Karpas-422 (cell line): Measurements from ENCODE around the gene TTC31. TPM values are rescaled to one million over a fixed set of nuclear protein-coding genes. Genes with fewer than 3 reads are reported as not detected.
"Not testable (repeated sequence)": the region's sequence is repeated elsewhere in the genome, so short reads cannot be mapped to it uniquely, and the experiment has no call there.

Experiments used
- DNase-seq: peaks from one replicate; pipeline ENCODE4 v3.0.0-alpha.2; 2015
- H2AFZ ChIP-seq: fragments of 200-600 bp; sonication (generic); 2 replicates; pipeline ENCODE4 v1.6.1; 2014; ENCODE audit warnings: antibody characterized with exemption, low read length, mixed read lengths
- H3K27ac ChIP-seq: fragments of 200-600 bp; sonication (generic); 2 replicates; pipeline ENCODE4 v1.5.1; 2014; ENCODE audit warnings: mild to moderate bottlenecking, low read length, moderate library complexity
- H3K27me3 ChIP-seq: fragments of 200-600 bp; sonication (generic); 2 replicates; pipeline ENCODE4 v1.6.1; 2014; ENCODE audit warnings: low read length, mixed read lengths
- H3K36me3 ChIP-seq: fragments of 200-600 bp; sonication (generic); 2 replicates; pipeline ENCODE4 v1.6.1; 2014; ENCODE audit warnings: low read length, mixed read lengths; ENCODE audit not compliant: insufficient read depth
- H3K4me1 ChIP-seq: fragments of 200-600 bp; sonication (generic); 2 replicates; pipeline ENCODE4 v1.6.1; 2014; ENCODE audit warnings: mild to moderate bottlenecking, low read length, mixed read lengths
- H3K4me2 ChIP-seq: fragments of 200-600 bp; sonication (generic); 2 replicates; pipeline ENCODE4 v1.6.1; 2014; ENCODE audit warnings: low read length, low read depth, mild to moderate bottlenecking; ENCODE audit not compliant: poor library complexity, severe bottlenecking
- H3K4me3 ChIP-seq: fragments of 200-600 bp; sonication (generic); 2 replicates; pipeline ENCODE4 v1.5.1; 2014; ENCODE audit warnings: mild to moderate bottlenecking, antibody characterized with exemption, low read length, mixed read lengths
- H3K79me2 ChIP-seq: fragments of 200-600 bp; sonication (generic); 2 replicates; pipeline ENCODE4 v1.6.1; 2014; ENCODE audit warnings: mild to moderate bottlenecking, low read length, mixed read lengths
- H3K9ac ChIP-seq: fragments of 200-600 bp; sonication (generic); 2 replicates; pipeline ENCODE4 v1.6.0; 2014; ENCODE audit warnings: low read length
- H3K9me2 ChIP-seq: fragments of 200-600 bp; sonication (generic), shearing (Covaris generic); replicated peaks from 2 replicates; pipeline ENCODE4 v1.6.0; 2014; ENCODE audit warnings: mild to moderate bottlenecking, low read length, moderate library complexity; ENCODE audit not compliant: insufficient read depth
- H3K9me3 ChIP-seq: fragments of 300-700, 200-600 bp; sonication (generic); 2 replicates; pipeline ENCODE4 v1.6.1; 2014; ENCODE audit warnings: low read length, mixed read lengths
- H4K20me1 ChIP-seq: fragments of 200-600 bp; sonication (generic); 2 replicates; pipeline ENCODE4 v1.6.1; 2014; ENCODE audit warnings: mild to moderate bottlenecking, antibody characterized with exemption, low read length, low read depth; ENCODE audit not compliant: insufficient read depth
- total RNA-seq: library from RNA; depleted of rRNA; stranded (reverse); fragments of >200 nt; shearing (Covaris generic); gene quantifications from 2 replicates; pipeline ENCODE4 v1.2.3, GENCODE V29; 2014; ENCODE audit warnings: low replicate concordance

The TTC31 gene
- total RNA-seq, 1 experiment from 2014 or later: 54.9 TPM

GRCh38 chr2:74459503-74460118 is 23.3 kb upstream of the TTC31 start:
- peak overlapping the region; percentile 90 for H3K9ac ChIP-seq
- H3K36me3 ChIP-seq: peaks cover 12% of the 10 kb centered on the region
- not testable (repeated sequence) for H4K20me1 ChIP-seq, H3K27me3 ChIP-seq, H3K9me3 ChIP-seq, H2AFZ ChIP-seq, H3K9me2 ChIP-seq
- DNase-seq: peak; percentile 64
- peak overlapping the region; percentile 89 for H3K4me3 ChIP-seq
- H3K4me1 ChIP-seq: peaks cover 43% of the 10 kb centered on the region
- H3K4me2 ChIP-seq: peak overlapping the region; percentile 93
- peaks cover 41% of the 10 kb centered on the region for H3K79me2 ChIP-seq
- peak overlapping the region; percentile 28; the same call in 1 of the 2 replicates for H3K27ac ChIP-seq

- H3K4me1 ChIP-seq: peaks cover 42% of the 10 kb centered on the region
- not testable (repeated sequence) for H3K9me2 ChIP-seq, H2AFZ ChIP-seq, H3K9me3 ChIP-seq, H3K4me3 ChIP-seq, DNase-seq, H3K4me2 ChIP-seq, H3K27me3 ChIP-seq, H3K27ac ChIP-seq, H4K20me1 ChIP-seq
- H3K79me2 ChIP-seq: peaks cover 46% of the 10 kb centered on the region
- peaks cover 12% of the 10 kb centered on the region for H3K36me3 ChIP-seq
- peak overlapping the region; percentile 90; the same call in 1 of the 2 replicates for H3K9ac ChIP-seq
Measured at GRCh38 chr2:74460187-74460586, 22.7 kb upstream of the TTC31 start.

GRCh38 chr2:74461187-74462053 is 21.5 kb upstream of the TTC31 start:
- H3K79me2 ChIP-seq: peaks cover 44% of the 10 kb centered on the region
- peak; percentile 65 for DNase-seq
- no peaks in the 10 kb centered on the region for H3K27me3 ChIP-seq
- no peak overlapping the region for H3K4me2 ChIP-seq
- no peaks in the 10 kb centered on the region for H3K9me3 ChIP-seq
- H3K27ac ChIP-seq: no peak overlapping the region
- peaks cover 4% of the 10 kb centered on the region; the same call in 1 of the 2 replicates for H4K20me1 ChIP-seq
- H3K4me3 ChIP-seq: no peak overlapping the region
- H3K9me2 ChIP-seq: no peaks in the 10 kb centered on the region
- H3K4me1 ChIP-seq: peaks cover 39% of the 10 kb centered on the region
- H2AFZ ChIP-seq: no peak overlapping the region
- H3K36me3 ChIP-seq: peaks cover 12% of the 10 kb centered on the region
- no peak overlapping the region for H3K9ac ChIP-seq

- Histone ChIP-seq H3K4me3 (no peak overlapping the region), H3K79me2 (peaks cover 37% of the 10 kb centered on the region), H3K36me3 (peaks cover 12% of the 10 kb centered on the region), H2AFZ (no peak overlapping the region), H3K9me3 (no peaks in the 10 kb centered on the region), H4K20me1 (peaks cover 4% of the 10 kb centered on the region; the same call in 1 of the 2 replicates), H3K27me3 (no peaks in the 10 kb centered on the region), H3K4me2 (no peak overlapping the region), H3K27ac (no peak overlapping the region), H3K9ac (no peak overlapping the region), H3K9me2 (no peaks in the 10 kb centered on the region), H3K4me1 (peaks cover 31% of the 10 kb centered on the region)
- no peak for DNase-seq
Measured at GRCh38 chr2:74462054-74462785, 20.7 kb upstream of the TTC31 start.

GRCh38 chr2:74462786-74463105 is 20.1 kb upstream of the TTC31 start:
- H3K4me3 ChIP-seq: no peak overlapping the region
- H3K79me2 ChIP-seq: peaks cover 37% of the 10 kb centered on the region
- peaks cover 4% of the 10 kb centered on the region; the same call in 1 of the 2 replicates for H4K20me1 ChIP-seq
- H3K27ac ChIP-seq: no peak overlapping the region
- H3K4me2 ChIP-seq: no peak overlapping the region
- H3K27me3 ChIP-seq: no peaks in the 10 kb centered on the region
- no peak overlapping the region for H3K9ac ChIP-seq
- H3K9me3 ChIP-seq: no peaks in the 10 kb centered on the region
- H3K4me1 ChIP-seq: peaks cover 30% of the 10 kb centered on the region
- H3K36me3 ChIP-seq: peaks cover 12% of the 10 kb centered on the region
- peak; percentile 40 for DNase-seq
- H3K9me2 ChIP-seq: no peaks in the 10 kb centered on the region
- no peak overlapping the region for H2AFZ ChIP-seq

- Histone ChIP-seq H3K9ac (peak overlapping the region; percentile 84), H3K9me2 (no peaks in the 10 kb centered on the region), H3K27me3 (no peaks in the 10 kb centered on the region), H3K79me2 (peaks cover 32% of the 10 kb centered on the region), H3K4me2 (peak overlapping the region; percentile 88), H3K27ac (peak overlapping the region; percentile 73), H3K4me1 (peaks cover 25% of the 10 kb centered on the region), H3K9me3 (no peaks in the 10 kb centered on the region), H4K20me1 (peaks cover 4% of the 10 kb centered on the region; the same call in 1 of the 2 replicates), H3K36me3 (peaks cover 12% of the 10 kb centered on the region), H2AFZ (no peak overlapping the region), H3K4me3 (peak overlapping the region; percentile 78)
- DNase-seq: peak; percentile 69
Measured at GRCh38 chr2:74464406-74464805, 18.5 kb upstream of the TTC31 start.

- H3K4me3 ChIP-seq, H4K20me1 ChIP-seq, H3K36me3 ChIP-seq, H3K27ac ChIP-seq, H2AFZ ChIP-seq, H3K27me3 ChIP-seq, H3K9me3 ChIP-seq, H3K9me2 ChIP-seq, DNase-seq: not testable (repeated sequence)
- H3K9ac ChIP-seq: 0 out of 2 replicates have a peak overlapping the region, but pooled peaks have one; percentile 3
- H3K4me1 ChIP-seq: peaks cover 28% of the 10 kb centered on the region
- peak overlapping the region; percentile 92 for H3K4me2 ChIP-seq
- peaks cover 15% of the 10 kb centered on the region for H3K79me2 ChIP-seq
Measured at GRCh38 chr2:74470742-74471141, 12.1 kb upstream of the TTC31 start.
